ENCODE data around the gene ZNF485. TPM values are rescaled to one million over a fixed set of nuclear protein-coding genes. Genes with fewer than 3 reads are reported as not detected.
A peak's percentile ranks its signal among the peaks of the same experiment; 100 is the strongest.
"Not testable (repeated sequence)": the region's sequence is repeated elsewhere in the genome, so short reads cannot be mapped to it uniquely, and the experiment has no call there.

The ZNF485 gene
- total and polyA plus RNA-seq, 11 donors: 0.40 to 2.6 (median 1.7) TPM

GRCh38 chr10:43623351-43623750, 17.1 kb downstream of the ZNF485 start:
- intact Hi-C loops (cut with DNase I): no loop called here
- 54 to 69% (median 64%) methylated on average over 3 of the region's 3 CpGs for WGBS, 4 donors
- Histone ChIP-seq H3K4me1 (peaks cover 0 to 5% (median 0%) of the 10 kb centered on the region in 12 donors), H3K9me3 (peaks cover 0 to 18% (median 0%) of the 10 kb centered on the region in 12 donors), H3K36me3 (no peaks in the 10 kb centered on the region), H3K27ac (no peak overlapping the region), H3K4me3 (peak overlapping the region in 10 of 12 donors; percentile 7 to 47 (median 29)), H3K27me3 (no peaks in the 10 kb centered on the region)
- ATAC-seq (no peak), DNase-seq (no peak)
- TF ChIP-seq CTCF (IDR thresholded peaks at IDR 0.05) (no peak), POLR2A (IDR thresholded peaks at IDR 0.05) (no peak)

- Histone ChIP-seq H3K9me3 (no peaks in the 10 kb centered on the region), H3K27me3 (no peaks in the 10 kb centered on the region), H3K4me3 (no peak overlapping the region), H3K36me3 (no peaks in the 10 kb centered on the region), H3K4me1 (peaks cover 0 to under 1% (median 0%) of the 10 kb centered on the region in 12 donors), H3K27ac (no peak overlapping the region)
- intact Hi-C loops (cut with DNase I): no loop called here
- 42 to 54% (median 53%) methylated on average over 1 of the region's 1 CpG for whole genome bisulfite sequencing, 4 donors
- TF ChIP-seq POLR2A (IDR thresholded peaks at IDR 0.05) (no peak), CTCF (IDR thresholded peaks at IDR 0.05) (no peak)
- ATAC-seq (no peak), DNase-seq (no peak)
These were observed 21.7 kb downstream of the ZNF485 start for GRCh38 chr10:43627942-43628341.

- TF ChIP-seq POLR2A (IDR thresholded peaks at IDR 0.05) (no peak), CTCF (IDR thresholded peaks at IDR 0.05) (no peak)
- Histone ChIP-seq H3K36me3 (no peaks in the 10 kb centered on the region), H3K4me3 (no peak overlapping the region), H3K9me3 (peaks cover 0 to 4% (median 0%) of the 10 kb centered on the region in 12 donors), H3K27me3 (no peaks in the 10 kb centered on the region), H3K4me1 (no peaks in the 10 kb centered on the region), H3K27ac (no peak overlapping the region)
- DNase-seq (no peak), ATAC-seq (no peak)
- 89 to 95% (median 94%) methylated on average over 4 of the region's 4 CpGs for WGBS, 4 donors
- intact Hi-C loops (cut with DNase I): no loop called here
These were observed 22.7 kb downstream of the ZNF485 start for GRCh38 chr10:43628956-43629355.

- DNase-seq; H3K27ac ChIP-seq; H3K4me3 ChIP-seq; H3K4me1 ChIP-seq; H3K27me3 ChIP-seq; H3K36me3 ChIP-seq; intact Hi-C loops (cut with DNase I); ATAC-seq: not testable (repeated sequence)
- H3K9me3 ChIP-seq: peaks cover 0 to 49% (median 9%) of the 10 kb centered on the region in 12 donors
- WGBS, 4 donors: 50 to 63% (median 52%) methylated on average over 1 of the region's 1 CpG
These were observed 29.6 kb downstream of the ZNF485 start for GRCh38 chr10:43635816-43636215.

- intact Hi-C loops (cut with DNase I): no loop called here
- no peak for TF ChIP-seq POLR2A (IDR thresholded peaks at IDR 0.05)
- no peak for TF ChIP-seq CTCF (IDR thresholded peaks at IDR 0.05)
- DNase-seq: no peak
- ATAC-seq: no peak
- Histone ChIP-seq H3K4me1 (no peaks in the 10 kb centered on the region), H3K4me3 (no peak overlapping the region), H3K27me3 (no peaks in the 10 kb centered on the region), H3K36me3 (peaks cover 10 to 37% (median 32%) of the 10 kb centered on the region in 9 donors), H3K27ac (no peak overlapping the region), H3K9me3 (peaks cover 7 to 78% (median 48%) of the 10 kb centered on the region in 12 donors)
These were observed 34.4 kb downstream of the ZNF485 start for GRCh38 chr10:43640603-43641002.
